IMR-90 (cell line): ENCODE data around the gene BBS12.

ENCODE experiments used
- POLR2A ChIP-seq: IDR thresholded peaks from 2 replicates; pipeline ENCODE4 v1.6.1; 2012; ENCODE audit warnings: mild to moderate bottlenecking, low read depth, low read length
- RCOR1 ChIP-seq: IDR thresholded peaks from 2 replicates; pipeline ENCODE4 v1.6.1; 2012; ENCODE audit warnings: mild to moderate bottlenecking, low read length, improper control_type of control experiment; ENCODE audit not compliant: insufficient replicate concordance
- TF ChIP-seq, protein P1 (sequence below): conservative IDR thresholded peaks from 2 replicates; pipeline ENCODE4 v1.5.1; 2012; ENCODE audit warnings: mild to moderate bottlenecking, low read depth, low read length, improper control_type of control experiment

- TF ChIP-seq, protein P1, sequence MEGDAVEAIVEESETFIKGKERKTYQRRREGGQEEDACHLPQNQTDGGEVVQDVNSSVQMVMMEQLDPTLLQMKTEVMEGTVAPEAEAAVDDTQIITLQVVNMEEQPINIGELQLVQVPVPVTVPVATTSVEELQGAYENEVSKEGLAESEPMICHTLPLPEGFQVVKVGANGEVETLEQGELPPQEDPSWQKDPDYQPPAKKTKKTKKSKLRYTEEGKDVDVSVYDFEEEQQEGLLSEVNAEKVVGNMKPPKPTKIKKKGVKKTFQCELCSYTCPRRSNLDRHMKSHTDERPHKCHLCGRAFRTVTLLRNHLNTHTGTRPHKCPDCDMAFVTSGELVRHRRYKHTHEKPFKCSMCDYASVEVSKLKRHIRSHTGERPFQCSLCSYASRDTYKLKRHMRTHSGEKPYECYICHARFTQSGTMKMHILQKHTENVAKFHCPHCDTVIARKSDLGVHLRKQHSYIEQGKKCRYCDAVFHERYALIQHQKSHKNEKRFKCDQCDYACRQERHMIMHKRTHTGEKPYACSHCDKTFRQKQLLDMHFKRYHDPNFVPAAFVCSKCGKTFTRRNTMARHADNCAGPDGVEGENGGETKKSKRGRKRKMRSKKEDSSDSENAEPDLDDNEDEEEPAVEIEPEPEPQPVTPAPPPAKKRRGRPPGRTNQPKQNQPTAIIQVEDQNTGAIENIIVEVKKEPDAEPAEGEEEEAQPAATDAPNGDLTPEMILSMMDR: no peak
- TF ChIP-seq POLR2A (no peak), RCOR1 (no peak)
Measured at GRCh38 chr4:122788935-122789334, 56.4 kb downstream of the BBS12 start.
